ENCODE data around the gene UBN2.

UBN2 gene

DNA sequence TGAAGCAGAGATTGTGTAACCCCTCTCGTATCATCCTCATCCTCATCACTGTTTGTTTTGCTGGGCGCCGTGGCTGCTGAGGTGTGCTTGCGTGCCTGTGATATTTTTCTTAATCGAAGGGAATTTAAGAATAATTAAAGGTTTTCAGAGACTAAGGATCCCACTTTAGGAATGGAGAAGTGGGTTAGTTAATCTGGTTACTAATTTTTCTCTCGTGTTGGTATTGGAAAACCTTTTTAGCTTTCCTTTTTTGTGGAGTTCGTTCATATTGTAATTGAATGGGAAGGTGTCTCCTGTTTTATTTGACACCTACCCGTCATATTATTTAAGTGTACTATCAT, 1.3 kb downstream of the UBN2 start:
- TF ChIP-seq, protein P1, sequence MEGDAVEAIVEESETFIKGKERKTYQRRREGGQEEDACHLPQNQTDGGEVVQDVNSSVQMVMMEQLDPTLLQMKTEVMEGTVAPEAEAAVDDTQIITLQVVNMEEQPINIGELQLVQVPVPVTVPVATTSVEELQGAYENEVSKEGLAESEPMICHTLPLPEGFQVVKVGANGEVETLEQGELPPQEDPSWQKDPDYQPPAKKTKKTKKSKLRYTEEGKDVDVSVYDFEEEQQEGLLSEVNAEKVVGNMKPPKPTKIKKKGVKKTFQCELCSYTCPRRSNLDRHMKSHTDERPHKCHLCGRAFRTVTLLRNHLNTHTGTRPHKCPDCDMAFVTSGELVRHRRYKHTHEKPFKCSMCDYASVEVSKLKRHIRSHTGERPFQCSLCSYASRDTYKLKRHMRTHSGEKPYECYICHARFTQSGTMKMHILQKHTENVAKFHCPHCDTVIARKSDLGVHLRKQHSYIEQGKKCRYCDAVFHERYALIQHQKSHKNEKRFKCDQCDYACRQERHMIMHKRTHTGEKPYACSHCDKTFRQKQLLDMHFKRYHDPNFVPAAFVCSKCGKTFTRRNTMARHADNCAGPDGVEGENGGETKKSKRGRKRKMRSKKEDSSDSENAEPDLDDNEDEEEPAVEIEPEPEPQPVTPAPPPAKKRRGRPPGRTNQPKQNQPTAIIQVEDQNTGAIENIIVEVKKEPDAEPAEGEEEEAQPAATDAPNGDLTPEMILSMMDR (IDR thresholded peaks at IDR 0.05; ENCODE audit: insufficient read depth, low read length), result no peak
- TF ChIP-seq SPI1 (IDR thresholded peaks at IDR 0.05; ENCODE audit: borderline replicate concordance, low read depth) (no peak), POLR2AphosphoS5 (IDR thresholded peaks at IDR 0.05; ENCODE audit: low read depth) (no peak)
- TF ChIP-seq, protein P2, sequence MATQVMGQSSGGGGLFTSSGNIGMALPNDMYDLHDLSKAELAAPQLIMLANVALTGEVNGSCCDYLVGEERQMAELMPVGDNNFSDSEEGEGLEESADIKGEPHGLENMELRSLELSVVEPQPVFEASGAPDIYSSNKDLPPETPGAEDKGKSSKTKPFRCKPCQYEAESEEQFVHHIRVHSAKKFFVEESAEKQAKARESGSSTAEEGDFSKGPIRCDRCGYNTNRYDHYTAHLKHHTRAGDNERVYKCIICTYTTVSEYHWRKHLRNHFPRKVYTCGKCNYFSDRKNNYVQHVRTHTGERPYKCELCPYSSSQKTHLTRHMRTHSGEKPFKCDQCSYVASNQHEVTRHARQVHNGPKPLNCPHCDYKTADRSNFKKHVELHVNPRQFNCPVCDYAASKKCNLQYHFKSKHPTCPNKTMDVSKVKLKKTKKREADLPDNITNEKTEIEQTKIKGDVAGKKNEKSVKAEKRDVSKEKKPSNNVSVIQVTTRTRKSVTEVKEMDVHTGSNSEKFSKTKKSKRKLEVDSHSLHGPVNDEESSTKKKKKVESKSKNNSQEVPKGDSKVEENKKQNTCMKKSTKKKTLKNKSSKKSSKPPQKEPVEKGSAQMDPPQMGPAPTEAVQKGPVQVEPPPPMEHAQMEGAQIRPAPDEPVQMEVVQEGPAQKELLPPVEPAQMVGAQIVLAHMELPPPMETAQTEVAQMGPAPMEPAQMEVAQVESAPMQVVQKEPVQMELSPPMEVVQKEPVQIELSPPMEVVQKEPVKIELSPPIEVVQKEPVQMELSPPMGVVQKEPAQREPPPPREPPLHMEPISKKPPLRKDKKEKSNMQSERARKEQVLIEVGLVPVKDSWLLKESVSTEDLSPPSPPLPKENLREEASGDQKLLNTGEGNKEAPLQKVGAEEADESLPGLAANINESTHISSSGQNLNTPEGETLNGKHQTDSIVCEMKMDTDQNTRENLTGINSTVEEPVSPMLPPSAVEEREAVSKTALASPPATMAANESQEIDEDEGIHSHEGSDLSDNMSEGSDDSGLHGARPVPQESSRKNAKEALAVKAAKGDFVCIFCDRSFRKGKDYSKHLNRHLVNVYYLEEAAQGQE (IDR thresholded peaks at IDR 0.05; ENCODE audit: insufficient replicate concordance, low read depth), result no peak
- no peak overlapping the region; the same call in 1 of the 2 replicates for H3K27ac ChIP-seq (replicated peaks)
- peak overlapping the region; percentile 63 for H3K4me3 ChIP-seq (replicated peaks; ENCODE audit: insufficient read depth, low read length)
- DNase-seq (ENCODE audit: low read depth in 1 of 2, low spot score in 1 of 2), result peak in 1 of 2 experiments; percentile 53
- H3K27me3 ChIP-seq (ENCODE audit: insufficient read depth, poor library complexity, severe bottlenecking), result no peaks in the 10 kb centered on the region

DNA sequence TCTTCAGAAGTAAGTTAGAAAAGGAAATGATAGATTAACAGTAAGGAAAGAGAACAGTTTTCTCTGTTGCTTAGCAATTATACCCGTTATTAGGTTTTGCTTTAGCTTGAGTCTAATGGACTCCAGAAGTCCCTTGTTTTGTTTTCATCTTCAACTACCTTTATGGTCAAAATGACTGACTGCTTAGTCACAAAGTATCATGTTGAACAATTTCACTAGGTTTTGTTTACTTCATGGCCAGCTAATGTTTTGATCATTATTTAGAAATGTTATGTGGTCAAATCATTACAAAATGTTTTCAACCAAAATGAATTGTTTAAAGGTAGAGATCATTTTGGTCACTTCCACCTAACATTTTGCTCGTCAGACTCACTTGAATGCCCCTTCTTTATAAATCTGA, 1.9 kb downstream of the UBN2 start:
- no peak for DNase-seq (ENCODE audit: low read depth in 1 of 2, low spot score in 1 of 2)
- no peaks in the 10 kb centered on the region for H3K27me3 ChIP-seq (ENCODE audit: insufficient read depth, poor library complexity, severe bottlenecking)
- peak overlapping the region; percentile 63 for H3K4me3 ChIP-seq (replicated peaks; ENCODE audit: insufficient read depth, low read length)
- no peak for TF ChIP-seq POLR2AphosphoS5 (IDR thresholded peaks at IDR 0.05; ENCODE audit: low read depth)
- TF ChIP-seq GABPA (IDR thresholded peaks at IDR 0.05; ENCODE audit: low read depth), result no peak
- TF ChIP-seq, protein P2 (IDR thresholded peaks at IDR 0.05; ENCODE audit: insufficient replicate concordance, low read depth), result no peak
- no peak overlapping the region for H3K27ac ChIP-seq (replicated peaks)

DNA sequence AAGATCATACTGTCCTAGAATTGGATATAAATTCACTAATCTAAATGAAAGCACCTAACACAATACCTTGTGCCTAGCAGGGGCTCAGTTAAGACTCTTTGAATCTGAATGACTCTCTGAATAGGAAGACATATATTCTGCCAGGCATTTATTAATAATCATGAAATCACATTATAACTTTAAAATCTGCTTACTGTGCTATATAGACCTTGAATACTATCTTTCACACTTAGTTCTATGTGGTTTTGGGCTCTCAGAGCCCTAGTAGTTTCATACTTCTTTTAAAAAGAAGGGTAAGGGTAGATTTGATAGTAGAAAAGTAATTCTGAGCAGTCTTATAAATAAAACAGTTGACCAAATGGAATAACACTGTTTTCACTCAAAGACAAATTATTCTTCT, 10.2 kb downstream of the UBN2 start:
- Histone ChIP-seq H3K27me3 (ENCODE audit: insufficient read depth, poor library complexity, severe bottlenecking) (no peaks in the 10 kb centered on the region), H3K27ac (replicated peaks) (no peak overlapping the region), H3K4me3 (replicated peaks; ENCODE audit: insufficient read depth, low read length) (no peak overlapping the region)
- no peak for TF ChIP-seq GABPA (IDR thresholded peaks at IDR 0.05; ENCODE audit: low read depth)
- no peak for TF ChIP-seq POLR2AphosphoS5 (IDR thresholded peaks at IDR 0.05; ENCODE audit: low read depth)
- TF ChIP-seq, protein P1 (IDR thresholded peaks at IDR 0.05; ENCODE audit: insufficient read depth, low read length), result no peak
- no peak for TF ChIP-seq SPI1 (IDR thresholded peaks at IDR 0.05; ENCODE audit: borderline replicate concordance, low read depth)
- TF ChIP-seq, protein P2 (IDR thresholded peaks at IDR 0.05; ENCODE audit: insufficient replicate concordance, low read depth), result no peak
- no peak for DNase-seq (ENCODE audit: low read depth in 1 of 2, low spot score in 1 of 2)

Measured in HL-60 (cell line).